HepG2 (cell line): ENCODE results near the gene PTPRN. TPM values are rescaled to one million over a fixed set of nuclear protein-coding genes. Genes with fewer than 3 reads are reported as not detected.

Source experiments
- ATAC-seq: fragments of 200-7000 bp; cut with Tn5 transposase; 3 replicates; pipeline ENCODE4 v1.9.1; 2020; ENCODE audit warnings: mild to moderate bottlenecking, moderate library complexity
- BruUV-seq: library from RNA; stranded (reverse); fragments of 400-500 nt; replicated peaks from 2 replicates; lab custom pipeline; 2021; lab: Mats Ljungman, UMichigan
- CTCF ChIA-PET: fragments of 300-600 bp; formaldehyde crosslinking; extraction: SDS; loops from one replicate; lab custom pipeline; 2021; ENCODE audit warnings: low total read pairs, inconsistent platforms, low intra/inter-chr PET ratio; lab: Yijun Ruan, JAX
- POLR2A ChIA-PET: fragments of 350-600 bp; sonication (Branson Sonifier 250); formaldehyde crosslinking; loops from one replicate; lab custom pipeline; 2020; ENCODE audit warnings: antibody characterized with exemption, inconsistent platforms; lab: Yijun Ruan, JAX
- DNase-seq: peaks from one replicate; pipeline ENCODE4 v3.0.0-alpha.2; 2015; ENCODE audit warnings: low spot score
- FAIRE-seq: peaks from 3 replicates; lab custom pipeline; 2011; peaks lifted over from hg19 to GRCh38; lab: Jason Lieb, UNC
- H2AFZ ChIP-seq: one replicate; pipeline ENCODE4 v1.6.1; 2011; ENCODE audit warnings: low read length, inconsistent platforms
- H3K27ac ChIP-seq: fragments of 300-600 bp; 3 replicates; pipeline ENCODE4 v1.8.0; 2011; ENCODE audit warnings: mixed run types, mild to moderate bottlenecking, mixed read lengths, low read length, inconsistent platforms; ENCODE audit not compliant: insufficient read depth; ENCODE audit errors: extremely low read length
- H3K27me3 ChIP-seq, 2 experiments: fragments of 200-600 bp in 1 of 2; 2 replicates in 1 of 2; 3 replicates in 1 of 2; pipeline versions ENCODE4 v1.6.0 to v1.8.0; 2011; ENCODE audit warnings: low read length in 2 of 2, mild to moderate bottlenecking in 2 of 2, moderate library complexity in 2 of 2, inconsistent platforms in 1 of 2; ENCODE audit not compliant: insufficient read depth in 2 of 2, control insufficient read depth in 1 of 2
- H3K36me3 ChIP-seq, 2 experiments: fragments of 200-600 bp in 1 of 2; replicated peaks in 1 of 2; 2 replicates in 1 of 2; 3 replicates in 1 of 2; pipeline versions ENCODE4 v1.5.1 to v1.8.0; 2011; ENCODE audit warnings: low read length in 2 of 2, inconsistent platforms in 1 of 2; ENCODE audit not compliant: insufficient read depth in 2 of 2, control insufficient read depth in 1 of 2
- H3K4me1 ChIP-seq: 2 replicates; pipeline ENCODE4 v1.5.1; 2012; ENCODE audit warnings: low read length, inconsistent platforms; ENCODE audit not compliant: insufficient read depth
- H3K4me2 ChIP-seq: 2 replicates; pipeline ENCODE4 v1.6.0; 2011; ENCODE audit warnings: low read depth, low read length, inconsistent platforms
- H3K4me3 ChIP-seq, 3 experiments: fragments of 200-600 bp in 1 of 3; sonication (generic), shearing (Covaris generic) in 1 of 3; replicated peaks in 1 of 3; 2 replicates each; pipeline ENCODE4 v1.5.1; 2011 to 2016; ENCODE audit warnings: low read length in 3 of 3, inconsistent platforms in 2 of 3, low read depth in 2 of 3, mild to moderate bottlenecking in 2 of 3, control low read depth in 1 of 3, mixed read lengths in 1 of 3; ENCODE audit not compliant: insufficient read depth in 1 of 3
- H3K79me2 ChIP-seq: one replicate; pipeline ENCODE4 v1.6.1; 2011; ENCODE audit warnings: low read length, inconsistent platforms; ENCODE audit not compliant: insufficient read depth
- H3K9ac ChIP-seq: 2 replicates; pipeline ENCODE4 v1.6.0; 2011; ENCODE audit warnings: mild to moderate bottlenecking, low read depth, low read length, inconsistent platforms; ENCODE audit not compliant: insufficient read depth
- H3K9me3 ChIP-seq: 2 replicates; pipeline ENCODE4 v1.5.1; 2012; ENCODE audit warnings: mild to moderate bottlenecking, low read length
- H4K20me1 ChIP-seq: 2 replicates; pipeline ENCODE4 v1.6.0; 2011; ENCODE audit warnings: inconsistent platforms, mild to moderate bottlenecking, low read length, moderate library complexity; ENCODE audit not compliant: insufficient read depth
- FLYWCH1 ChIP-seq: sonication (generic); formaldehyde crosslinking; IDR thresholded peaks from 2 replicates; pipeline ENCODE4 v1.8.1; 2023; ENCODE audit warnings: mild to moderate bottlenecking, missing genetic modification reagents
- GATAD2A ChIP-seq: IDR thresholded peaks from 2 replicates; pipeline ENCODE4 v1.6.1; 2016
- GZF1 ChIP-seq: sonication (generic); formaldehyde crosslinking; IDR thresholded peaks from 2 replicates; pipeline ENCODE4 v1.5.1; 2020; ENCODE audit warnings: mild to moderate bottlenecking, missing genetic modification reagents
- IRF2 ChIP-seq: IDR thresholded peaks from 2 replicates; pipeline ENCODE4 v1.6.1; 2018; ENCODE audit warnings: missing genetic modification reagents, missing compliant biosample characterization
- KLF9 ChIP-seq: IDR thresholded peaks from 2 replicates; pipeline ENCODE4 v1.6.1; 2016; ENCODE audit warnings: low read depth
- MED8 ChIP-seq: sonication (generic); formaldehyde crosslinking; IDR thresholded peaks from 2 replicates; pipeline ENCODE4 v1.8.1; 2023; ENCODE audit warnings: mild to moderate bottlenecking, missing genetic modification reagents; ENCODE audit not compliant: insufficient replicate concordance
- PHF8 ChIP-seq: sonication (generic); formaldehyde crosslinking; IDR thresholded peaks from 2 replicates; pipeline ENCODE4 v1.5.0; 2020; ENCODE audit warnings: missing genetic modification reagents
- SNRNP70 ChIP-seq: fragments of 200-400 bp; formaldehyde crosslinking; IDR thresholded peaks from 2 replicates; pipeline ENCODE4 v1.6.1; 2017; ENCODE audit warnings: mild to moderate bottlenecking, low read depth, low read length, moderate library complexity
- SP4 ChIP-seq: sonication (generic); formaldehyde crosslinking; IDR thresholded peaks from 2 replicates; pipeline ENCODE4 v1.8.1; 2023; ENCODE audit warnings: mild to moderate bottlenecking, missing genetic modification reagents
- SRF ChIP-seq: IDR thresholded peaks from 2 replicates; pipeline ENCODE4 v1.6.1; 2011; ENCODE audit warnings: mild to moderate bottlenecking, low read depth, low read length, moderate library complexity
- TERF1 ChIP-seq: sonication (generic); formaldehyde crosslinking; IDR thresholded peaks from 2 replicates; pipeline ENCODE4 v1.8.0; 2022; ENCODE audit warnings: mild to moderate bottlenecking, missing genetic modification reagents, moderate library complexity
- TRAFD1 ChIP-seq: sonication (generic); formaldehyde crosslinking; IDR thresholded peaks from 2 replicates; pipeline ENCODE4 v1.5.1; 2020; ENCODE audit warnings: missing genetic modification reagents, mild to moderate bottlenecking, borderline replicate concordance
- ZNF383 ChIP-seq: sonication (generic); formaldehyde crosslinking; IDR thresholded peaks from 2 replicates; pipeline ENCODE4 v1.4.0; 2020; ENCODE audit warnings: missing genetic modification reagents, mild to moderate bottlenecking, borderline replicate concordance
- ZNF496 ChIP-seq: sonication (generic); formaldehyde crosslinking; IDR thresholded peaks from 2 replicates; pipeline ENCODE4 v1.8.1; 2023; ENCODE audit warnings: mild to moderate bottlenecking, moderate library complexity, missing genetic modification reagents; ENCODE audit not compliant: insufficient replicate concordance
- WGBS: methylation state at CpG from one replicate; pipeline ENCODE4 v1.1.6; 2017; ENCODE audit warnings: low lambda C conversion rate; 5-methylcytosine and 5-hydroxymethylcytosine counted together
- in situ Hi-C: cut with HindIII; loops from 2 replicates; pipeline ENCODE4 v1.10.0; 2017; ENCODE audit warnings: low pct_unique_long_range_greater_than_20kb; ENCODE audit not compliant: extremely low pct_ligation_motif_present
- intact Hi-C: fragments of 100-400 bp; cut with micrococcal nuclease; formaldehyde crosslinking; loops from one replicate; pipeline ENCODE4 v1.10.0; 2022; ENCODE audit not compliant: unreplicated experiment
- polyA plus RNA-seq, 8 experiments: library from polyadenylated mRNA; depleted of rRNA in 3 of 8; stranded (reverse) in 7 of 8; unstranded in 1 of 8; fragments of >200 nt; fragmentation: Illumina TruSeq in 4 of 8; extraction: Trizol in 4 of 8; gene quantifications; 2 replicates each; pipeline versions ENCODE4 v1.2.1 to v1.2.3, GENCODE V29; 2011 to 2016; ENCODE audit warnings: low read depth in 4 of 8, missing spikeins in 1 of 8, mixed read lengths in 1 of 8; ENCODE audit not compliant: insufficient read depth in 1 of 8
- total RNA-seq, 5 experiments: library from RNA; depleted of rRNA; stranded (reverse); fragments of >200 nt; fragmentation: Illumina TruSeq; extraction: Trizol; gene quantifications; 2 replicates each; pipeline ENCODE4 v1.2.3, GENCODE V29; 2016; ENCODE audit warnings: low read depth in 1 of 5
- TF ChIP-seq, protein P1 (sequence below): sonication (generic); formaldehyde crosslinking; IDR thresholded peaks from 2 replicates; pipeline ENCODE4 v1.5.0; 2020; ENCODE audit warnings: mild to moderate bottlenecking, missing genetic modification reagents

PTPRN gene
- total and polyA plus RNA-seq, 2 of the 13 experiments (the other 11 are each of a cell fraction or from before 2014, with no cell fraction given) = 0.26 TPM; not detected in 1

DNA sequence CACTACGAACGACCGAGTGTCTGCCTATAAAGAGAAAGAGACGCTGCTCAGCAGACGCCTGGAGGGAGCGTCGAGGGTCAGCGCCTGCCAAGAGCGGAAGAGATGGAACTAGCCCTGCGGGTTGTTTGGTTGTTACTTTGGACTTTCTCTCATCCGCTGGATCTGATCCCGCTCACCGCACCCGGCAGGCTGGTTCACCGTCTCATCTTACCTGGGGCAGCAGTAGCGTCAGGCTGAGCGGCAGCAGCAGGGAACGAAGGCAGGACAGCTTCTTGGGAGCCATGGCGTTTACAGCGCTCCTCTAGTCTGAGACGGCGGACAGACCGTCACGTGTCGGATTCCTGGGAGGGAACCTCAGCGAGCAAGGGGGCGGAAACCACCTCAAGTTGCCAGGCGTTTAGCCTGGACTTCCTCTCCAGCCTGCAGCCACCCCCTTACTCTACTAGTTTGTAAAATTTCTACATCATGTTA, 65.9 kb downstream of the PTPRN start:
- Histone ChIP-seq H3K4me2 (no peak overlapping the region), H3K27me3 (no peaks in the 10 kb centered on the region; a peak in 1 of 5 replicates), H3K36me3 (peaks cover 4 to 12% of the 10 kb centered on the region in 2 experiments), H3K79me2 (peaks cover 14% of the 10 kb centered on the region), H3K4me3 (no peak overlapping the region), H3K27ac (no peak overlapping the region), H3K4me1 (peaks cover 33% of the 10 kb centered on the region), H3K9ac (no peak overlapping the region), H4K20me1 (no peaks in the 10 kb centered on the region), H2AFZ (no peak overlapping the region), H3K9me3 (no peaks in the 10 kb centered on the region)
- ATAC-seq (no peak), FAIRE-seq (no peak), DNase-seq (no peak)
- CTCF ChIA-PET = no interaction called here
- in situ Hi-C loops = no loop called here
- BruUV-seq = no TSS peak
- 89% methylated on average over 27 of the region's 28 CpGs for WGBS
- TF ChIP-seq TERF1 (CRISPR knock-in tag) (no peak), PHF8 (CRISPR knock-in tag) (no peak), ZNF383 (CRISPR knock-in tag) (no peak), SNRNP70 (no peak), SRF (no peak), GZF1 (no peak), MED8 (CRISPR knock-in tag) (no peak), KLF9 (CRISPR knock-in tag) (no peak), GATAD2A (CRISPR knock-in tag) (no peak), ZNF496 (CRISPR knock-in tag) (no peak), TRAFD1 (no peak), IRF2 (CRISPR knock-in tag) (no peak), SP4 (CRISPR knock-in tag) (no peak), FLYWCH1 (CRISPR knock-in tag) (no peak)
- TF ChIP-seq, protein P1, sequence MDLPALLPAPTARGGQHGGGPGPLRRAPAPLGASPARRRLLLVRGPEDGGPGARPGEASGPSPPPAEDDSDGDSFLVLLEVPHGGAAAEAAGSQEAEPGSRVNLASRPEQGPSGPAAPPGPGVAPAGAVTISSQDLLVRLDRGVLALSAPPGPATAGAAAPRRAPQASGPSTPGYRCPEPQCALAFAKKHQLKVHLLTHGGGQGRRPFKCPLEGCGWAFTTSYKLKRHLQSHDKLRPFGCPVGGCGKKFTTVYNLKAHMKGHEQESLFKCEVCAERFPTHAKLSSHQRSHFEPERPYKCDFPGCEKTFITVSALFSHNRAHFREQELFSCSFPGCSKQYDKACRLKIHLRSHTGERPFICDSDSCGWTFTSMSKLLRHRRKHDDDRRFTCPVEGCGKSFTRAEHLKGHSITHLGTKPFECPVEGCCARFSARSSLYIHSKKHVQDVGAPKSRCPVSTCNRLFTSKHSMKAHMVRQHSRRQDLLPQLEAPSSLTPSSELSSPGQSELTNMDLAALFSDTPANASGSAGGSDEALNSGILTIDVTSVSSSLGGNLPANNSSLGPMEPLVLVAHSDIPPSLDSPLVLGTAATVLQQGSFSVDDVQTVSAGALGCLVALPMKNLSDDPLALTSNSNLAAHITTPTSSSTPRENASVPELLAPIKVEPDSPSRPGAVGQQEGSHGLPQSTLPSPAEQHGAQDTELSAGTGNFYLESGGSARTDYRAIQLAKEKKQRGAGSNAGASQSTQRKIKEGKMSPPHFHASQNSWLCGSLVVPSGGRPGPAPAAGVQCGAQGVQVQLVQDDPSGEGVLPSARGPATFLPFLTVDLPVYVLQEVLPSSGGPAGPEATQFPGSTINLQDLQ (CRISPR knock-in tag) = no peak
- POLR2A ChIA-PET = interaction anchor here (3.2 kb wide), 1 partner anchor 25 kb away, joined by 57 read pairs; the partner anchor contains the start of gene ABCB6
- intact Hi-C loops = no loop called here
